GM20000 (cell line): ENCODE measurements around the gene PRIMPOL.
"Not testable (repeated sequence)": the region's sequence is repeated elsewhere in the genome, so short reads cannot be mapped to it uniquely, and the experiment has no call there.

ENCODE experiments used
- DNase-seq: peaks from one replicate; pipeline ENCODE4 v3.0.0; 2012; ENCODE audit warnings: low spot score
- TF ChIP-seq, protein P1 (sequence below): IDR thresholded peaks from 2 replicates; pipeline ENCODE4 v1.5.1; 2012; ENCODE audit warnings: mild to moderate bottlenecking, control low read depth; ENCODE audit errors: extremely low read depth, missing control alignments

The PRIMPOL gene

GRCh38 chr4:184649026-184649970, at the start of gene PRIMPOL, which contains the start of gene CASP3:
Gene PRIMPOL (plus strand): TSS chr4:184649738. CDS start chr4:184657141, 7,403 bp downstream.
Gene CASP3 (minus strand): TSS chr4:184649447. CDS start chr4:184638453, 10,994 bp downstream.
- TF ChIP-seq, protein P1, sequence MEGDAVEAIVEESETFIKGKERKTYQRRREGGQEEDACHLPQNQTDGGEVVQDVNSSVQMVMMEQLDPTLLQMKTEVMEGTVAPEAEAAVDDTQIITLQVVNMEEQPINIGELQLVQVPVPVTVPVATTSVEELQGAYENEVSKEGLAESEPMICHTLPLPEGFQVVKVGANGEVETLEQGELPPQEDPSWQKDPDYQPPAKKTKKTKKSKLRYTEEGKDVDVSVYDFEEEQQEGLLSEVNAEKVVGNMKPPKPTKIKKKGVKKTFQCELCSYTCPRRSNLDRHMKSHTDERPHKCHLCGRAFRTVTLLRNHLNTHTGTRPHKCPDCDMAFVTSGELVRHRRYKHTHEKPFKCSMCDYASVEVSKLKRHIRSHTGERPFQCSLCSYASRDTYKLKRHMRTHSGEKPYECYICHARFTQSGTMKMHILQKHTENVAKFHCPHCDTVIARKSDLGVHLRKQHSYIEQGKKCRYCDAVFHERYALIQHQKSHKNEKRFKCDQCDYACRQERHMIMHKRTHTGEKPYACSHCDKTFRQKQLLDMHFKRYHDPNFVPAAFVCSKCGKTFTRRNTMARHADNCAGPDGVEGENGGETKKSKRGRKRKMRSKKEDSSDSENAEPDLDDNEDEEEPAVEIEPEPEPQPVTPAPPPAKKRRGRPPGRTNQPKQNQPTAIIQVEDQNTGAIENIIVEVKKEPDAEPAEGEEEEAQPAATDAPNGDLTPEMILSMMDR: no peak
- DNase-seq: peak; percentile 95

GRCh38 chr4:184600982-184601381, 48.6 kb upstream of the PRIMPOL start:
- not testable (repeated sequence) for DNase-seq

DNA sequence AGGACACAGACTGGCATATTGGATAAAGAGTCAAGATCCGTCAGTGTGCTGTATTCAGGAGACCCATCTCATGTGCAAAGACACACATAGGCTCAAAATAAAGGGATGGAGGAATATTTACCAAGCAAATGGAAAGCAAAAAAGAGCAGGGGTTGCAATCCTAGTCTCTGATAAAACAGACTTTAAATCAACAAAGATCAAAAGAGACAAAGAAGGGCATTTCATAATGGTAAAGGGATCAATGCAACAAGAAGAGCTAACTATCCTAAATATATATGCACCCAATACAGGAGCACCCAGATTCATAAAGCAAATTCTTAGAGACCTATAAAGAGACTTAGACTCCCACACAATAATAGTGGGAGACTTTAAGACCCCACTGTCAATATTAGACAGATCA, 46.7 kb upstream of the PRIMPOL start:
- DNase-seq: not testable (repeated sequence)

GRCh38 chr4:184607429-184607828, 42.1 kb upstream of the PRIMPOL start:
- DNase-seq: not testable (repeated sequence)

- TF ChIP-seq, protein P1: no peak
- DNase-seq: no peak
Observed at GRCh38 chr4:184612074-184612473, 37.5 kb upstream of the PRIMPOL start.

DNA sequence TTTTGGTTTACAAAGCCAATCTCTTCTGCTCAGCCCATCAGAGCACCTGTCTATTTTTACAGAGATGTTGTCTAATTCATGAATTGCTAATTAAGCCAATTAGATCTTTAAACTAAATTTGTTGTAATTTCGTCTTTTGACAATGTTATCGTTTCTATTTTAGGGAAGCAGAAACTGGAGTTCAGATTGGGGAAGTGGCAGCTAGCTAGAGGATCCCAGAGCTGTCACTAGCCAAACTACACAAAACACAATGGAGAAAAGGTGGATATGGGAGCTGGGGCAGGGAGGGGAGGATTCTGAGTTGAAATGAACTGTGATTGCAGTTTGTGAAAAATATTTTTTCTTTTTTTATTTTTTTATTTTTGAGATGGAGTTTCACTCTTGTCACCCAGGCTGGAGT, 36.1 kb upstream of the PRIMPOL start:
- TF ChIP-seq, protein P1: no peak
- no peak for DNase-seq

- TF ChIP-seq, protein P1: no peak
Observed at GRCh38 chr4:184614509-184614908, 35.0 kb upstream of the PRIMPOL start.

DNA sequence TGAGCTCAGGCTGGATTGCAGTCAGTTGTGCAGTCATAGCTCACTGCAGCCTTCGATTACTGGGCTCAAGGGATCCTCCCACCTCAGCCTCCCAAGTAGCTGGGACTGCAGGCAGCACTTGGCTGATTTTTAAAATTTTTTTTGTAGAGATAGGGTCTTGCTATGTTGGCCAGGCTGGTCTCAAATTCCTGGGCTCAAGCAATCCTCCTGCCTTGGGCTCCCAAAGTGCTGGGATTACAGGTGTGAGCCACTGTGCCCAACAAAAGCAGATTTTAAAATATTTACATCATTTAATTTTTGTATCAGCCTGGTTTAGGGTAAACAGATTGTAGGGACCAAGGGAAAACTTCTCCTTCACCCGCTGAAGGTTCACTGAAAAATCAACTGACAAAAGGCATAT, 33.4 kb upstream of the PRIMPOL start:
- not testable (repeated sequence) for DNase-seq

More at GRCh38 chr4:184614509-184614908, 35.0 kb upstream of the PRIMPOL start:
- DNase-seq: no peak

GRCh38 chr4:184616633-184617551, 32.6 kb upstream of the PRIMPOL start:
- TF ChIP-seq, protein P1: no peak
- DNase-seq: peak; percentile 52
